Neural crest cell (in vitro differentiated cells): ENCODE data around the gene JPH4. TPM values are rescaled to one million over a fixed set of nuclear protein-coding genes. Genes with fewer than 3 reads are reported as not detected.

Source experiments
- DNase-seq: peaks from one replicate; pipeline ENCODE4 v3.0.0; 2021; ENCODE audit warnings: low read depth, mixed read lengths, low spot score
- H3K27ac Mint-ChIP-seq: one replicate; pipeline ENCODE4 v1.8.0; 2021; ENCODE audit warnings: mild to moderate bottlenecking, mixed read lengths; ENCODE audit not compliant: unreplicated experiment
- H3K27me3 Mint-ChIP-seq: 2 replicates; pipeline ENCODE4 v1.8.0; 2021; ENCODE audit warnings: low read depth, mild to moderate bottlenecking, mixed read lengths
- H3K36me3 Mint-ChIP-seq: 2 replicates; pipeline ENCODE4 v1.8.0; 2021; ENCODE audit warnings: low read depth, mild to moderate bottlenecking, mixed read lengths
- H3K4me1 Mint-ChIP-seq: 2 replicates; pipeline ENCODE4 v1.8.0; 2021; ENCODE audit warnings: mixed read lengths
- H3K4me3 Mint-ChIP-seq: one replicate; pipeline ENCODE4 v1.8.0; 2021; ENCODE audit warnings: mild to moderate bottlenecking, mixed read lengths
- H3K9me3 Mint-ChIP-seq: 2 replicates; pipeline ENCODE4 v1.8.0; 2021; ENCODE audit warnings: mixed read lengths
- total RNA-seq: library from RNA; stranded (reverse); gene quantifications from 2 replicates; pipeline ENCODE4 v1.2.1, GENCODE V29; 2021
- TF ChIP-seq, protein P1 (sequence below): fragments of 200-600 bp; sonication (generic); conservative IDR thresholded peaks from 2 replicates; pipeline ENCODE4 v1.5.0; 2021; ENCODE audit warnings: antibody characterized with exemption, mild to moderate bottlenecking

The JPH4 gene
- total RNA-seq, 1 donor from 2014 or later, result 1.4 TPM

DNA sequence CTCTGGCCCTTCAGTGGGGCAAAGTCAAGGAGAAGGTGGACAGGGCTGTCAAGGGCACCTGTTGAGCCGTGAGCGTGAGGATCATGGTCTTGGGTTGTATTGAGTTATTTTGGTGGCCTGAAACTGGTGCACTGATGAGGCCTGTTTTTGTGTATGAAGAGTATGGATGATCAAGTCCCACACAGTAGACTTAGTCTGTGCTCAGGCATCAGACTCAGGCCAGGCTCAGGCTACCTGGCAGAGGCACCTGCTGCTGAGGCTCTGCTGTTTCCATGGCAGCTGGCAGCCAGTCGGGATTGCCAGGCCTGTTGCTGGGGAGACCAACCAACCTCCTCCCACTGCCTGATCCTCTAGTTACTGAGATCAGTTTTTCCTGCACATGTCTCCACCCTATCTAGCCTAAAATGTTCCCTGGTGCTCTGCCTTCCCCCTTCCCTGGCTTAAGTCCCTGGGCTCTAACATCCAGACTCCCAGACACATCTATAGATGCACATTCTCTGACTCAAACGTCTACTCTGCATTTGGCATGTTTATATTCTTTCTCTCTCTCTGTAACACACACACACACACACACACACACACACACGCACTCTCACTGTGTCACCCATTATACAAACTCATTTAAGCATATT lies 5.1 kb downstream of the JPH4 start:
- peaks cover 17% of the 10 kb centered on the region for H3K4me1 Mint-ChIP-seq
- no peaks in the 10 kb centered on the region for H3K9me3 Mint-ChIP-seq
- DNase-seq, result no peak
- no peaks in the 10 kb centered on the region for H3K36me3 Mint-ChIP-seq
- H3K27ac Mint-ChIP-seq, result no peak overlapping the region
- H3K4me3 Mint-ChIP-seq, result peak overlapping the region; percentile 13
- peaks cover 77% of the 10 kb centered on the region for H3K27me3 Mint-ChIP-seq
- TF ChIP-seq, protein P1, sequence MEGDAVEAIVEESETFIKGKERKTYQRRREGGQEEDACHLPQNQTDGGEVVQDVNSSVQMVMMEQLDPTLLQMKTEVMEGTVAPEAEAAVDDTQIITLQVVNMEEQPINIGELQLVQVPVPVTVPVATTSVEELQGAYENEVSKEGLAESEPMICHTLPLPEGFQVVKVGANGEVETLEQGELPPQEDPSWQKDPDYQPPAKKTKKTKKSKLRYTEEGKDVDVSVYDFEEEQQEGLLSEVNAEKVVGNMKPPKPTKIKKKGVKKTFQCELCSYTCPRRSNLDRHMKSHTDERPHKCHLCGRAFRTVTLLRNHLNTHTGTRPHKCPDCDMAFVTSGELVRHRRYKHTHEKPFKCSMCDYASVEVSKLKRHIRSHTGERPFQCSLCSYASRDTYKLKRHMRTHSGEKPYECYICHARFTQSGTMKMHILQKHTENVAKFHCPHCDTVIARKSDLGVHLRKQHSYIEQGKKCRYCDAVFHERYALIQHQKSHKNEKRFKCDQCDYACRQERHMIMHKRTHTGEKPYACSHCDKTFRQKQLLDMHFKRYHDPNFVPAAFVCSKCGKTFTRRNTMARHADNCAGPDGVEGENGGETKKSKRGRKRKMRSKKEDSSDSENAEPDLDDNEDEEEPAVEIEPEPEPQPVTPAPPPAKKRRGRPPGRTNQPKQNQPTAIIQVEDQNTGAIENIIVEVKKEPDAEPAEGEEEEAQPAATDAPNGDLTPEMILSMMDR, result no peak

DNA sequence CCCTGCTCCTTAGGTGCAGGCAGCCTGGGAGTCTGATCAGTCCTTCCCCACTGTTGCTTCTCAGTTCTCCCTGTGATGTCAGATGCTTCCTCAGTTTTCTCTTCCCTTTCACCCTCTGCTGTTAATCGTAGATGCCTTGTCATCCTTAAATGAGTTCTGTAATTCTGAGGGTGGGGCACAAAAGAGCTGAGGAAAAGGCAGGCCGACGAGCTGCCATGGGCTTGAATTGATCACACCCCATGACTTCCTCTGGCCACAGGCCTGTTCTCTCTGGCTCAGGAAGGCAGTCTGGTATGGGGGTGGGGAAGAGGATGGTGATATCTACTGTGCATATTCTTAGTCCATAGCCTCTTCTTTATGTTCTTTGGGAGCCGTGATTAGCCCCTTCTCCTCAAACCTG lies 5.8 kb downstream of the JPH4 start:
- H3K36me3 Mint-ChIP-seq, result no peaks in the 10 kb centered on the region
- H3K4me1 Mint-ChIP-seq, result peaks cover 20% of the 10 kb centered on the region
- H3K27me3 Mint-ChIP-seq, result peaks cover 73% of the 10 kb centered on the region
- DNase-seq, result no peak
- TF ChIP-seq, protein P1, result no peak
- H3K9me3 Mint-ChIP-seq, result no peaks in the 10 kb centered on the region
- no peak overlapping the region for H3K27ac Mint-ChIP-seq
- peak overlapping the region; percentile 5 for H3K4me3 Mint-ChIP-seq

GRCh38 chr14:23572524-23572828 lies 6.1 kb downstream of the JPH4 start:
- Mint-ChIP-seq H3K27ac (no peak overlapping the region), H3K36me3 (no peaks in the 10 kb centered on the region), H3K9me3 (no peaks in the 10 kb centered on the region), H3K4me1 (peaks cover 23% of the 10 kb centered on the region), H3K4me3 (peak overlapping the region; percentile 5), H3K27me3 (peaks cover 70% of the 10 kb centered on the region)
- TF ChIP-seq, protein P1, result no peak
- no peak for DNase-seq

DNA sequence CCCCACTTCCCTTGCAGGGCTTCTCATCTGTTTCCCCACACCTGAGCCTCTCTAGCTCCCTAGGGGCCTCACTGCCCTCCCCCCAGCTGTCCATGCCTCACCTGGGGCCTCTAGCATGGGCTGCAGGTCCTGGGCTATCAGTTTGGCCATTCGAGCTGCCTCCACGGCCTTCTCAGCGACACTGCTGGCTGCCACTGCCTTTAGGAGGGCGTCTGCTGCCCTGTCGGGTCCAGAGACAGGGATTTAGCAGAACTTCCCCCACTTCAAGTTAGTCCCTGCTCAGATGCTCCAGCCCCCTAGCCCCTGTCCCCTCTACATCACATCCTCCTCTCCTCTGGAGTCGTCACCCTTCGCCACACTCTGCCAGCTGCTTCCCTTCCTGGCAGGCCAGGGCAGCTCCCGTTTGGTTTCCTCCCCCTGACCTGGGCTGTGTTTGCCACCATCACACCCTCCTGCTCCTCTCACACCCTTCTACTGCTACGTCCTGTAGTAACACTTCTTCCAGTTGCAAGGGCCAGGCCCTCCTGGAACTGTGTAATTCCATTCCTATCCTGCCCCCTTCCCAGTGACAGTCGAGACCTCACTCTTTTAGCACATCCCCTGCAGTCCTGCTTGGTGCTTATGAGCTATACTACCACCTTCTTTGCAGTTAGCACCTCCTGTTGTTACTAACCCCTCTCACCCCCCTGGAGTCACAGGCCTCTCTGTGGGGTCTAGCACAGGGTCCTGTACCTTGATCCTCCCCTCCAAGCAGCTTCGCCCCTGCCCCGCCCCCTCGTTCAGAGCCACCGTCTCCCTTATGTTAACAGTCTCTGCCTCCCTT lies 6.7 kb downstream of the JPH4 start:
- Mint-ChIP-seq H3K27me3 (peaks cover 68% of the 10 kb centered on the region), H3K9me3 (no peaks in the 10 kb centered on the region), H3K4me1 (peaks cover 28% of the 10 kb centered on the region), H3K4me3 (peak overlapping the region; percentile 29), H3K36me3 (no peaks in the 10 kb centered on the region), H3K27ac (peak overlapping the region; percentile 59)
- DNase-seq, result no peak
- TF ChIP-seq, protein P1, result no peak

GRCh38 chr14:23570806-23571483 lies 7.6 kb downstream of the JPH4 start:
- no peaks in the 10 kb centered on the region for H3K36me3 Mint-ChIP-seq
- no peak for DNase-seq
- no peak overlapping the region for H3K27ac Mint-ChIP-seq
- H3K4me3 Mint-ChIP-seq, result no peak overlapping the region
- H3K27me3 Mint-ChIP-seq, result peaks cover 64% of the 10 kb centered on the region
- TF ChIP-seq, protein P1, result no peak
- peaks cover 33% of the 10 kb centered on the region for H3K4me1 Mint-ChIP-seq
- no peaks in the 10 kb centered on the region for H3K9me3 Mint-ChIP-seq
